ENCODE data around the gene SAMD4A.

The SAMD4A gene

DNA sequence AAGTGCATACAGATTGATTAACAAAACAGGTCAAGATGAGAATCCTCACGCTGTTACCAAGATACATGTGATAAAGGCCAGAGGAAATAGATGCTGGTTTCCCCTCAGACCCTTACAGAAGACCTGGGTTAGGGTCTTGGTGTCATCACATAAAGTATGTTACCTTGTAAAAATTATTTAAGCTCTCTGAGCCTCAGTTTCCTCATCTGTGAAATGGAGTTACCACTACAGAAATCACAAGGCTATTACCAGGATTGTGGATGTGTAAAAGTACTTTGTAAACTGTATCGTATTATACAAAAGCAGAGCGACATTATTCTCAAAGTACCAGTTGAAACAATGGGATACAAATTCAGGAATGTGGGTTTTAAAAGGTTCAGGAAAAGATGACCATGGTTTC lies 14.0 kb downstream of the SAMD4A start:
- Histone ChIP-seq H3K4me3 (no peak overlapping the region), H3K27ac (no peak overlapping the region)
- TF ChIP-seq, protein P1, sequence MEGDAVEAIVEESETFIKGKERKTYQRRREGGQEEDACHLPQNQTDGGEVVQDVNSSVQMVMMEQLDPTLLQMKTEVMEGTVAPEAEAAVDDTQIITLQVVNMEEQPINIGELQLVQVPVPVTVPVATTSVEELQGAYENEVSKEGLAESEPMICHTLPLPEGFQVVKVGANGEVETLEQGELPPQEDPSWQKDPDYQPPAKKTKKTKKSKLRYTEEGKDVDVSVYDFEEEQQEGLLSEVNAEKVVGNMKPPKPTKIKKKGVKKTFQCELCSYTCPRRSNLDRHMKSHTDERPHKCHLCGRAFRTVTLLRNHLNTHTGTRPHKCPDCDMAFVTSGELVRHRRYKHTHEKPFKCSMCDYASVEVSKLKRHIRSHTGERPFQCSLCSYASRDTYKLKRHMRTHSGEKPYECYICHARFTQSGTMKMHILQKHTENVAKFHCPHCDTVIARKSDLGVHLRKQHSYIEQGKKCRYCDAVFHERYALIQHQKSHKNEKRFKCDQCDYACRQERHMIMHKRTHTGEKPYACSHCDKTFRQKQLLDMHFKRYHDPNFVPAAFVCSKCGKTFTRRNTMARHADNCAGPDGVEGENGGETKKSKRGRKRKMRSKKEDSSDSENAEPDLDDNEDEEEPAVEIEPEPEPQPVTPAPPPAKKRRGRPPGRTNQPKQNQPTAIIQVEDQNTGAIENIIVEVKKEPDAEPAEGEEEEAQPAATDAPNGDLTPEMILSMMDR (IDR thresholded peaks at IDR 0.05), result no peak
- DNase-seq (ENCODE audit: low spot score), result no peak

DNA sequence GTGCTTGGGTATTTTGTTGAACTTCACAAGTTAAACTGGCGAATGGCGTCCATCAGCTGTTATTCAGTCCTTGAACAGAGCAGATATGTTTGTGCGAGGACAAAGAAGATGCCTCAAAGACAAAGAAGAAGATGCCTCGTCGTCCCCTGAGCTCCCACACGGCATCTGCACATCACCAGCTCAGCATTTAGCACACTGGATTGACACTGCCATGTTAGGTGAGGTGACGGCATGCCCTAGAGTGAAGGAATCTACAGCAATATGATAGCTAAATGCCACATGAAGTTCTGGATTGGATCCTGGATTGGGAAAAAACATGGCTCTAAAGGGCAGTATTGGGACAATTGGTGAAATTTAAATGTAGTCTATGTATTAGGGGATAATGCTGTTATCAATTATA lies 15.4 kb downstream of the SAMD4A start:
- no peak for DNase-seq (ENCODE audit: low spot score)
- no peak overlapping the region for H3K4me3 ChIP-seq
- TF ChIP-seq, protein P1 (IDR thresholded peaks at IDR 0.05), result no peak
- no peak overlapping the region for H3K27ac ChIP-seq

DNA sequence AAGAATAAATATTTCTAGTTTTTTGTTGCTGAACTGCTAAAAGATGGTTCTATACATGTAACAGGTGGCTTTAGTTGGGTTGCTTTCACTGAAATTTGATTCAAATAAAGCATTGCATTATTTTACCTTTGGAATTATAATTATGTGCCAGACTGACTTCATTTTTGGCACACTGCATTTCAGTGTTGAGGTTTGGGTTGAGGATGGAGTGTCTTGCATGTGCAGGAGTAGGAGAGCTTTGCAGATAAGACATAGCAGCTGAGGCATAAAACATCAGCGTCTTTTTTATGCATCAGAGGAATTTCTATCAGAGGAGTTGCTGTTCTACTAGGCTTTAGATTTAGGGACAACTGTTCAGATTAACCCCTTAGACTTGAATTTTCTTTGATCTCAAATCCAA lies 17.2 kb downstream of the SAMD4A start:
- DNase-seq (ENCODE audit: low spot score), result no peak
- no peak overlapping the region for H3K27ac ChIP-seq
- TF ChIP-seq, protein P1 (IDR thresholded peaks at IDR 0.05), result no peak

DNA sequence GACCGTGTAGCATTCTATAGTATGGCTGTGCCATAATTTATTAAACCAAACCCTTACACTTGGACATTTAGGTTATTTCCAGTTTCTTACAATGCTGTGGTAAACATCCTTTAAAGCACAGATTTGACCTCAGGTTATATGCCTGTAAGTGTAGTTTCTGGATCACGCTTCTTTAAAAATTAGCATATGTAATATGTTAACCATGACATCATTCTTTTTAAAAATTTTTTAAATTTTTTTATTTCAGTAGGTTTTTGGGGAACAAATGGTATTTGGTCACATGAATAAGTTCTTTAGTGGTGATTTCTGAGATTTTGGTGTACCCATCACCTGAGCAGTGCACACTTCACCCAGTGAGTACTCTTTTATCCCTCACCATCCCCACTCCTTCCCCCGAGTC lies 18.3 kb downstream of the SAMD4A start:
- no peak overlapping the region for H3K4me3 ChIP-seq
- no peak for DNase-seq (ENCODE audit: low spot score)
- no peak overlapping the region for H3K27ac ChIP-seq
- TF ChIP-seq, protein P1 (IDR thresholded peaks at IDR 0.05), result no peak

More for the DNA sequence above, 17.2 kb downstream of the SAMD4A start:
- H3K4me3 ChIP-seq, result no peak overlapping the region

DNA sequence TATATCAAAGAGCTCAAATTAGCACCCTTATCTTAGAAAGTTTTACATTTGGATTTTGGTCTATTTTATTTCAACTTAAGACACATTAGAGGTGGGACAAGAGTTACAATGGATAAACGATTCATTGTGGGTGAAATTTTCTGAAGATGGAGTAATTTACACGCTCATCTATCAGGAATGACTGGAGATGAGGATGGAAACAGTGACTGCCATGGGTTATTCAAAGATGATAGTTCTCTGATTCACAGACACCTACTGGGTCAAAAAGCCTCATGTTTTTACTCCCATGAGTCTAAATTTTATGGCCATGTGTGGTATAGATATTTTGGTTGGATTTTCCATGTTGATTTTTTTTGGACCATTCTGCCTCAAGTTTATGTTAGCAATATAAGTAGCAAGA lies 22.1 kb downstream of the SAMD4A start:
- Histone ChIP-seq H3K4me3 (no peak overlapping the region), H3K27ac (no peak overlapping the region)
- TF ChIP-seq, protein P1 (IDR thresholded peaks at IDR 0.05), result no peak
- DNase-seq (ENCODE audit: low spot score), result no peak

DNA sequence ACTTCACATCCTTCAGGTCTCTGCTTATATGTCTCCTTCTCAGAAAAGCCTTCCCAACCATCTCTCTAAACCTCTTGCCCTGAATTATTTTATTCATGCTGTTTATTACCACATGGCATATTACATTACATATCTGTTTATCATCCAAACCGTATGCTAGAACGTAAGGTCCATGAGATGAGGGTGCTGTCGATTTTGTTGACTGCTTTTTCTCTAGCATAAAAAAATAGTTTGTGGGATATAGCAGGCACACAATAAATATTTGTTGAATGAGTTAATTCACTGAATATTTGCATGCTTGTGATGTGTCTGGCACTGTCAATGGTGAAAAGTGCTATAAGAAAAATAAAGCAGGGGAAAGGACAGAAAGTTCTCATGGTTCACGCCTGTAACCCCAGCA lies 22.9 kb downstream of the SAMD4A start:
- TF ChIP-seq, protein P1 (IDR thresholded peaks at IDR 0.05), result no peak

DNA sequence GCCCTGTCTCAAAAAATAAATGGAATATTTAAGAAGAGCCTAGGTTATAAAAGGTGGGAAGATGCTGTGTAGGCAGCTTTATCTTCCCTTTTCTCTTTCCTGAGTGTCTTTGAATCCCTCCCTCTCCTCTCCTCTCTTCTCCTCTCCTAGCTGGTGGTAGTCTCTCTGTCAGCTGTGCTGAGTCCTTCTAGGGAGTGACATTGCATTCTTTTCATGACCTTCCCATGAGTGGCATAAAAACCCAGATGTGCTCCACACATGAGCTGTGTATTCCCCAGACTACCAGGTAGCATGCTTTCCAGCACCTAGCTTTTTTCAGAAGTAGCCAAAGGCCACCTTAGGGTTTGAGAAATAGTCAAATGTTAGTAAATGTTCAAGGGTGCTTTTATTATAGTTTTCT lies 23.6 kb downstream of the SAMD4A start:
- H3K4me3 ChIP-seq, result no peak overlapping the region
- H3K27ac ChIP-seq, result no peak overlapping the region
- no peak for DNase-seq (ENCODE audit: low spot score)
- TF ChIP-seq, protein P1 (IDR thresholded peaks at IDR 0.05), result no peak

More for the DNA sequence above, 22.9 kb downstream of the SAMD4A start:
- DNase-seq (ENCODE audit: low spot score), result no peak
- Histone ChIP-seq H3K27ac (no peak overlapping the region), H3K4me3 (no peak overlapping the region)

All from coronary artery (tissue), 2 donors.